Colonic mucosa (tissue), 4 donors: ENCODE measurements around the gene MORN5. TPM values are rescaled to one million over a fixed set of nuclear protein-coding genes. Genes with fewer than 3 reads are reported as not detected.

Experiments used
- DNase-seq: peaks from one replicate; pipeline ENCODE4 v3.0.0-alpha.2; 2020
- H3K27ac ChIP-seq: fragments of 200-600 bp; one replicate; pipeline ENCODE4 v1.8.0; 2021
- H3K27me3 ChIP-seq: fragments of 200-600 bp; one replicate; pipeline ENCODE4 v1.8.0; 2021
- H3K36me3 ChIP-seq: fragments of 200-600 bp; one replicate; pipeline ENCODE4 v1.8.0; 2021
- H3K4me1 ChIP-seq: fragments of 200-600 bp; one replicate; pipeline ENCODE4 v1.8.0; 2021; ENCODE audit warnings: mild to moderate bottlenecking
- H3K4me3 ChIP-seq: fragments of 200-600 bp; one replicate; pipeline ENCODE4 v1.8.0; 2021
- H3K9ac ChIP-seq, 2 donors: one replicate each; pipeline ENCODE4 v1.7.0; 2013; ENCODE audit warnings: control low read depth in 2 of 2, low read depth in 2 of 2, low read length in 2 of 2
- H3K9me3 ChIP-seq: fragments of 200-600 bp; one replicate; pipeline ENCODE4 v1.8.0; 2021
- CTCF ChIP-seq: fragments of 200-600 bp; IDR thresholded peaks from one replicate; pipeline ENCODE4 v1.8.0; 2022; ENCODE audit warnings: antibody characterized with exemption, mild to moderate bottlenecking
- intact Hi-C: fragments of 100-400 bp; cut with DNase I; formaldehyde crosslinking; loops from one replicate; pipeline ENCODE4 v1.14.1; 2022
- total RNA-seq, 2 donors: library from RNA; stranded (reverse); fragmentation: NEBNext Ultra II Directional in 1 of 2; extraction: Animal tissue kit (Norgen Biotek cat#: 25700) in 1 of 2; gene quantifications; one replicate each; pipeline ENCODE4 v1.2.1, GENCODE V29; 2021
- donor health status: healthy.
- donor health status: DM: no; HTN: no; CAD: no.
- donor health status: DM: no; HTN: no; CAD: no.

The MORN5 gene
- total RNA-seq, 2 donors from 2014 or later = 7.0 TPM; not detected in 1

GRCh38 chr9:122138560-122139268 lies 21.0 kb upstream of the MORN5 start:
- H3K4me1 ChIP-seq = no peaks in the 10 kb centered on the region
- H3K36me3 ChIP-seq = no peaks in the 10 kb centered on the region
- intact Hi-C loops = no loop called here
- H3K27ac ChIP-seq = no peak overlapping the region
- no peak overlapping the region for H3K9ac ChIP-seq
- DNase-seq = no peak
- H3K9me3 ChIP-seq = no peaks in the 10 kb centered on the region
- H3K27me3 ChIP-seq = no peaks in the 10 kb centered on the region
- no peak for TF ChIP-seq CTCF
- no peak overlapping the region for H3K4me3 ChIP-seq

GRCh38 chr9:122140368-122141193 lies 19.1 kb upstream of the MORN5 start:
- TF ChIP-seq CTCF = no peak
- no peak for DNase-seq
- intact Hi-C loops = no loop called here
- Histone ChIP-seq H3K9ac (no peak overlapping the region), H3K27me3 (no peaks in the 10 kb centered on the region), H3K4me3 (no peak overlapping the region), H3K9me3 (no peaks in the 10 kb centered on the region), H3K4me1 (no peaks in the 10 kb centered on the region), H3K36me3 (no peaks in the 10 kb centered on the region), H3K27ac (no peak overlapping the region)

- no peaks in the 10 kb centered on the region for H3K9me3 ChIP-seq
- TF ChIP-seq CTCF = no peak
- no peaks in the 10 kb centered on the region for H3K4me1 ChIP-seq
- no peaks in the 10 kb centered on the region for H3K36me3 ChIP-seq
- no peak overlapping the region for H3K4me3 ChIP-seq
- intact Hi-C loops = no loop called here
- H3K27ac ChIP-seq = no peak overlapping the region
- no peak overlapping the region for H3K9ac ChIP-seq
- no peaks in the 10 kb centered on the region for H3K27me3 ChIP-seq
- no peak for DNase-seq
Observed at GRCh38 chr9:122141671-122142070, 18.0 kb upstream of the MORN5 start.

- H3K4me1 ChIP-seq = no peaks in the 10 kb centered on the region
- no peaks in the 10 kb centered on the region for H3K9me3 ChIP-seq
- H3K9ac ChIP-seq = no peak overlapping the region
- intact Hi-C loops = no loop called here
- H3K27ac ChIP-seq = no peak overlapping the region
- no peak overlapping the region for H3K4me3 ChIP-seq
- TF ChIP-seq CTCF = no peak
- no peak for DNase-seq
- no peaks in the 10 kb centered on the region for H3K27me3 ChIP-seq
- H3K36me3 ChIP-seq = no peaks in the 10 kb centered on the region
Observed at GRCh38 chr9:122143296-122143695, 16.4 kb upstream of the MORN5 start.

GRCh38 chr9:122143876-122144405 lies 15.8 kb upstream of the MORN5 start:
- H3K27ac ChIP-seq = no peak overlapping the region
- H3K9ac ChIP-seq = no peak overlapping the region
- no peaks in the 10 kb centered on the region for H3K36me3 ChIP-seq
- no peaks in the 10 kb centered on the region for H3K9me3 ChIP-seq
- DNase-seq = no peak
- H3K4me3 ChIP-seq = no peak overlapping the region
- no peaks in the 10 kb centered on the region for H3K27me3 ChIP-seq
- H3K4me1 ChIP-seq = no peaks in the 10 kb centered on the region
- TF ChIP-seq CTCF = no peak
- intact Hi-C loops = no loop called here
